COR-L47 (cell line): ENCODE data around the gene CCDC150.
"Not testable (repeated sequence)": the region's sequence is repeated elsewhere in the genome, so short reads cannot be mapped to it uniquely, and the experiment has no call there.

Experiments
- DNase-seq: peaks from one replicate; lab custom pipeline; 2025; lab: John Stamatoyannopoulos, UW

The CCDC150 gene

DNA sequence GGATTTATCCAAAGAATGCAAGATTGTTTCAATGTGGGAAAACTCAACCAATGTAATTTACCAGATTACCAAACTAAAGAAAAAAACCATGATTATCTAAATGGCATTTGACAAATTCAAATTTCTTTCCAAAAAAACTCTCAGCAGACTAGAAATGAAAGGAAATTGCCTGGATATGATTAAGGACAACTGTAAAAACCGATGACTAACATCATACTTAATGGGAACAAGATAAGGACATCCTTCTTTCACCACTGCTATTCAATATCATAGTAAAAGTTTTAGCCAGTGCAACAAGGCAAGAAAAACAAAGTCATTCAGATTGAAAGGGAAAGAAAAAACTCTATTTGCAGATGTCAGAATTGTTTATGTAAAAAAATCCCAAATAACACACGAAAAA is 4.4 kb upstream of the CCDC150 start:
- no peak for DNase-seq

DNA sequence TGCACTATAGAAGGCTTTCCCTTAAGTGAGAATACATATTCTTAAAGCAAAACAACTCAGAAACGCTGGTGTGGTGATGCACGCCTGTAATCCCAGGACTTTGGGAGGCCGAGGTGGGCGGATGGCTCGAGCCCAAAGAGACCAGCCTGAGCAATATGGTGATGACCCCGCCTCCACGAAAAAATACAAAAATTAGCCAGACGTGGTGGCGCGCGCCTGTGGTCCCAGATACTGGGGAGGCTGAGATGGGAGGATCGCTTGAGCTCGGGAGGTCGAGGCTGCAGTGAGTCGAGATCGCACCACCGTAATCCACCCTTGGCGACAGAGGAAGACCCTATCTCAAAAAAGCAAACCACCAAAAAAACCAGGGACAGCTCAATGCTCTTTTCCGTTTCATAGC is 750 bp upstream of the CCDC150 start:
- no peak for DNase-seq

DNA sequence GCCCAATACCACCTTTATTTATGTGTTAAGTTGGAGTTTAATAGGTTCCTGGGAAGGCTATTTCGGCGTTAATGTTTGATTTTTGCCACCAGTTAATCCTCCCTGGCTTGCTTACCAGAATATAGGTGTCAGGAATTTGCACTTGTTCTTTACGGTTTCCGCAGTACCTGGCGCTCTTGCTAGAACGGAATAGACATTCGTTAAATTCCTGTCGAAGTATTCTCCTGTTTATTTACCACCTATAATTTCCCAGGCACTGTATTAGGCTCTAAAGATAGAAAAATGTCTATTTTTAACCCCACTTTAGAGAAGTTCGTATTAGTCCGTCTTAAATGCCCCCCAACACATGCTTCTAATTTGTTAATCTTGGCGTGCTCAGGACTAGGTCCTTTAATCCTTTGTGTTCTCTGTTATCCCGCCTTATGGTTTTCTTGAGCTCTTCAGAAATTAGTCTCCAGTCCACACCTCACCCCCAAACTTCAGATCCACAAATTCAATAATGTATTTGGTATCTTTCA is 575 bp downstream of the CCDC150 start:
- DNase-seq, result no peak

DNA sequence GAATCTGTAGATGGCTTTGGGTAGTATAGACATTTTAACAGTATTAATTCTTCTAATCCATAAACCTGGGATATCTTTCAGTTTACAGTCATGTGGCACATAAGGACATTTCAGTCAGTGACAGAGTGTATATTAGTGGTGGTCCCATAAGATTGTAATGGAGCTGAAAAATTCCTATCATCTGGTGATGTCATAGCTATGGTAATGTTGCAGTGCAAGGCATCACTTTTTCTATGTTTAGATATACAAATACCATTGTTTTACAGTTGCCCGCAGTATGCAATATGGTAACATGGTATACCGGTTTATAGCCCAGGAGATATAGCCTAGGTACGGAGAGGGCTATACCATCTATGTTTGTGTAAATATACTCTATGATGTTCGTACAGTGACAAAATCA is 9.7 kb downstream of the CCDC150 start:
- DNase-seq, result no peak

DNA sequence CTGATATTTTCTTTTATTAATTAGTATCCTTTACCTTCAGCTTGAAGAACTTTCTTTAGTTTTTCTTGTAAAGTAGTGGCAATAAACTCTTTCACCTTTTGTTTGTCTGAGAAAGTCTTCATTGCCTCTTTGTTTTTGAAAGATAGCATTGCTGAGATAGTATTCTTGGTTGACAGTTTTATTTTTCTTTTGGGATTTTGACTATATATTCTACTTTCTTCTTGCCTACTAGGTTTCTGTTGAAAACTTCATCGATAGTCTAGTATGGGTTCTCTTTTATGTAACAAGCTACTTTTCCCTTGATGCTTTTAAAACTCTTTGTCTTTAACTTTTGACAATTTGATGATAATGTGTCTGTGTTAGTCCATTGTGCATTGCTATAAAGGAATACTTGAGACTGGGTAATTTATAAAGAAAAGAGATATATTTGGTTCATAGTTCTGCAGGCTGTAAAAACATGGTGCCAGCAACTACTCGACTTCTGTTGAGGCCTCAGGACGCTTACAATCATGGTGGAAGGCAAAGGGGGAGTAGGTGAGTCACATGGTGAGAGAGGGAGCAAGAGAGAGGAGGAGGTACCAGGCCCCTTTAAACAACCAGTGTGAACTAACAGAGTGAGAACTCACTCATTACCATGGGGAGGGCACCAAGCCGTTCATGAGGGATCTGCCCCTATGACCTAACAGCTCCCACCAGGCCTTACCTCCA is 12.0 kb downstream of the CCDC150 start:
- DNase-seq, result no peak

DNA sequence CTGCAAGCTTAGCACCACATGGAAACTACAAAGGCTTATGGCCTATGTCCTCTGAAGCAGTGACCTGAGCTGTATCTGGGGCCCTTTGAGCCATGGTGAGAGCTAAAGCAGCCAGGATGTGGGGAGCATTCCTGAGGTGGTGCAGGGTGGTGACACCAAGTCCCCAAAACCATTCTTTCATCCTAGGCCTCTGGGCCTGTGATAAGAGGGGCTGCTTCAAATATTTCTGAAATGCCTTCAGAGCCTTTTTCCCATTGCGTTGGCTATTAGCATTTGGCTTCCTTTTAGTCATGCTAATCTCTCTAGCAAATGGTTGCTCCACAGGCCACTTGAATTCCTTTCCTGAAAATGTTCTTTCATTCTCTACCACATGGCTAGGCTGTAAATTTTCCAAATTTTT is 13.4 kb downstream of the CCDC150 start:
- no peak for DNase-seq

DNA sequence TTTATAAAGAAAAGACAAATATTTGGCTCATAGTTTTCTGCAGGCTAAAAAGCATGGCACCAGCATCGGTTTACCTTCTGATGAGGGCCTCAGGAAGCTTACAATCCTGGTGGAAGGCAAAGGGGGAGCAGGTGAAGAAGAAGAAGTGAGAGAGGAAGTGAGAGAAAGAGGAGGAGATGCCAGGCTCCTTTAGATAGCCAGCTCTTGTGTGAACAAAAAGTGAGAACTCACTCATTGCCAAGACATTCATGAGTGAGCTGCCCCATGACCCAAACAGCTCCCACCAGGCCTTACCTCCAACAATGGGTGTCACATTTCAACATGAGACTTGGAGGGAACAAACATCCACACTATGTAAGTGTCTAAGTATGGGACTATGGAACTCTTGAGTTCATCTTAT is 14.3 kb downstream of the CCDC150 start:
- DNase-seq, result no peak

DNA sequence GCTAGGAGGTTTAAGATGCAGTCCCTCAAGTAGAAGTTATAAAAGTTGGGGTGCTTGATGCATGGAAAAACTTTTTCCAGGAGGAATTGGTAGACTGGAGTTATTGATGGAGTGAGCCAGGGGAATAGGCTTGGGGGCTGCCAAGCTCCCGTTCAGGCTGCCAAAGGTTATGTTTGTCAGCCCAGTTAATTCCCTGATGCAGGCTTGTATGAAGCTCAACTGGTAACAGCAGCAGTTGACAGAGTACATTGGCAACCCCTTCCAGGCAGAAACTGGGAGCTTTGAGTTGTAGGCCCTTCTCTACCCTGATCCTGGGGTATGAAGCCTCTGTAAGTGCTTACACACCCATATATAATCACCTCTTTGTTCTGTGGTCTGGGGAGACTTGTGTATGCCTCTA is 16.2 kb downstream of the CCDC150 start:
- no peak for DNase-seq

DNA sequence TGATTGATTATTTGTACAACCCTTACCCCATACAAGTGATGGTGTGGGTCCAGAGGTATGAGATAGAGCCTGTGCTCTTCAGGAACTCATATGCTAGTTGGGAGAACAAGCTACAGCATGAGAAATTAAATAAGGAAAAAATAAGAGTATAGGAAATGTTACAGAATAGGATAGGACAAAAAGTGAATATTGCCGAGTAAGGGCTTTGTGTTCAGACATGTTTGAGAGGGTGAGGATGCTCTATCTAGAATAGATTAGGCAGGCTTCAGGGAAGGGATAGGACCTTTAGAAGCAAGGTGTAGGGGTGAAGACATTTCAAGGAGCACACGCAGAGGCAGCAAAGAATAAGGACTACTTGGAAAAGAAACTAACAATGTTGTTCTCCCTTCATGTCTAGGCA is 17.8 kb downstream of the CCDC150 start:
- DNase-seq, result no peak

DNA sequence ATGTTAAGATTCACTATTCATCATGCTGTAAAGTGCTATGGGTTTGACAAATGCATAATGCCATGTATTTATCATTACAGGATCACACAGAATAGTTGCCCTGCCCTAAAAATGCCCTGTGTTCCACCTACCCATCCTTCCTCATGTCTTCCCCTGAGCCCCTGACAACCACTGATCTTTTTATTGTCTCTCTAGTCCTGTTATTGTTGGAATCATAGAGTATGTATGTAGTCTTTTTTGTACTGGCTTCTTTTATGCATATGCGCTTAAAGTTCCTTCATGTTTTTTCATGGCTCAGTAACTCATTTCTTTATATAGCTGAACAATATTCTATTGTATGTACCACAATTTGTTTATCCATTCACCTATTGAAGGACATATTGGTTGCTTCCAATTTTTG is 20.3 kb downstream of the CCDC150 start:
- DNase-seq, result no peak

DNA sequence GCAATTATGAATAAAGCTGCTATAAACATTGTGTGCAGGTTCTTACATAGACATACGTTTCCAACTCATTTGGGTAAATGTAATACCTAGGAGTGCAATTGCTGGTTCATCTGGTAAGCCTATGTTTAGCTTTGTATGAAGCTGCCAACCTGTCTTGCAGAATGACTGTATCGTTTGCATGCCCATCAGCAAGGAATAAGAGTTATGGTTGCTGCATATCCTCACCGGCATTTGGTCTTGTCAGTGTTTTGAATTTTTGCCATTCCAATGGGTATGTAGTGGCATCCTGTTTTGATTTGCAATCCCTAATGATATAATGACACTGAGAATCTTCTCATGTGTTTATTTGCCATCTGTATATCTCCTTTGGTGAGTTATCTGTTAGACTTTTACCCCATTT is 20.7 kb downstream of the CCDC150 start:
- DNase-seq, result no peak

DNA sequence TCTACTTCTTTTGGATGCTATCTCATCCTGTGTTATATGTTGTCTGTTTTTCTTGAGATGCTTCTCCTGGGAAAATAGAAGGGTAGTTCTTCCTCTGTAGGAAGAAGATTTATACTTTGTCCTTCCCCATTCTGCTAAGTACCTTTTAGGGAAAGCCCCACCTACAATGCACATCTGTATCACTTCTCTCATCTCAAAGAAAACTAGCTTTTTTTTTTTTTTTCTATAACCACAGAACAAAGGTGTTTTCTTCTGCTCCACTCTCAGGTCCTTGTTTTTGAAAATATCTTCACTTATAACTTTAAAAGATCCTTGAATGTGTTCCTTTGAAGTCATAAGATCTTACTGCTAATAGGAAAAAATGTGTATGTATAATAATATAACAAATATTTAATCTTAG is 30.8 kb downstream of the CCDC150 start:
- DNase-seq, result no peak

DNA sequence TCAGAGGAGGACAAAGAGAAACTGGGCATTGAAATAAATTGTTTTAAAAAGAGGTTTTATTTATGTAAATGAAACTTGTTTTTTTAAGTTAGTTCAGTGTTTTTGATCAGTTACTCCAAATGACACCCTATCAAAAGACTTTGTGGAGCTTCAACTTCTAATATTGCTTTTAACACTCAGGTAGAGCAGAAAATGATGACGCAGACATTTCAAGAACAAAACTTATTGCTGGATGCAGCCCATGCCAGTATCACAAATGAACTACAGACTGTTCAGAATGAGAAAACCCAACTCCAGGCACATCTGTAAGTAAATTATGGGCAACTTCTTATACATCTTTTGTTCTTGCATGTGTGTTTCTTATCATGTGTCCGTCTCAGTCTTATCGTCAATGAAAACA is 36.4 kb downstream of the CCDC150 start:
- no peak for DNase-seq

DNA sequence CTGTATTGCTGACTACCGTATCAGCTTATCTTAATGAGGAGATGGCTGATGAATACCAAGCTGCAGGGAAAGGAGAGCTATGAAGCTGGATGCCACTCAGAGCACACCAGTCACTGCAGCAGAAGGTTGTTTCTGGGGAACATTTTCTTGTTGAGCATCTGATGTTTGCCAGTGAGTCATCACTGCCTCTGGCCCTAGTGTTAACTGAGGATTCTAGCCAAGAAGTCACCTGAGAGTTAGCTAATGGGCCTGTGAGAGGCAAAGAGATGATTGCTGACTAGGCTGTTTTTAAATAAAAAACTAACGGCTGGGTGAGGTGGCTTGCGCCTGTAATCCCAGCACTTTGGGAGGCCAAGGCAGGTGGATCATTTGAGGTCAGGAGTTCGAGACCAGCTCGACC is 37.9 kb downstream of the CCDC150 start:
- DNase-seq, result no peak

DNA sequence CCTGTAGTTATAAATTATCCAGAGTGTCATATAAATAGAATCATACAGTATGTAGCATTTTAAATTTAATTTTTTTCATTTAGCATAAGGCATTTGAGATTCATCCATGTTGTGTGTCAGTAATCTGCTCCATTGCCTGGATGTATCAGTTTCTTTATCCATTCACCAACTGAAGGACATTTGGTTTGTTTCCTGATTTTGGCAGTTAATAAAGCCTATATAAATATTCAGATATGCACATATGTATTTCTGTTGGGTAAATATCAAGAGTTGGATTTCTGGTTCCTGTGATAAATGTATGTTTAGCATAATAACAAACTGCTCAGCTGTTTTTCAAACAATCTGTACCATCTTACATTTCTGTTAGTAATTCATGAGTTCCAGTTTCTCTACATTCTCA is 39.9 kb downstream of the CCDC150 start:
- no peak for DNase-seq

DNA sequence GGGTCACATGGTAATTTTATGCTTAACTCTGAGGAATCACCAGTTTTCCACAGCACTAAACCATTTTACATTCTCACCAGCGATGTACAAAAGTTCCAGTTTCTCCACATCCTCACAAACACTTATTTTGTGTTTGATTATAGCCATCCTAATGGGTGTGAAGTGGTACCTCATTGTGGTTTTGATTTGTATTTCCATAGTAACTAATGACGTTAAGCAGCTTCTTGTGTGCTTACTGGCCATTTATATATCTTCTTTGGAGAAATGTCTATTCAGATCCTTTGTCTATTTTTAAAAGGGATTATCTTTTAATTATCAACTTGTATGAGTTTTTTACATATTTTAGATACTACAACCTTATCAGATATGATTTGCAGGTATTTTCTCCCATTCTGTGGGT is 42.0 kb downstream of the CCDC150 start:
- DNase-seq, result no peak

DNA sequence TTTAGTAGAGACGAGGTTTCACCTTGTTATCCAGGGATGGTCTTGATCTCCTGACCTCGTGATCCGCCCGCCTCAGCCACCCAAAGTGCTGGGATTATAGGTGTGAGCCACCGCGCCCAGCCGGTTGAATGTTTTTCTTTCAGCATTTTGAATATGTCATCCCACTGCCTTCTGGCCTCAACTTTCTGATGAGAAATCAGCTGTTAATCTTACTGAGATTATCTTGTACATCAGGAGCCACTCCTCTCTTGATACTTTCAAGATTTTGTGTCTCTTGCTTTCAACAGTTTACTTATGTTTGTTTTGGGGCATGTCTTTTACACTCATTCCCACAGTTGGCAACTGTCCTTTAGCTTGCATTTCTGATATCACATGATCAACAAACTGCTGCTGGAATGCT is 46.3 kb downstream of the CCDC150 start:
- DNase-seq, result no peak

DNA sequence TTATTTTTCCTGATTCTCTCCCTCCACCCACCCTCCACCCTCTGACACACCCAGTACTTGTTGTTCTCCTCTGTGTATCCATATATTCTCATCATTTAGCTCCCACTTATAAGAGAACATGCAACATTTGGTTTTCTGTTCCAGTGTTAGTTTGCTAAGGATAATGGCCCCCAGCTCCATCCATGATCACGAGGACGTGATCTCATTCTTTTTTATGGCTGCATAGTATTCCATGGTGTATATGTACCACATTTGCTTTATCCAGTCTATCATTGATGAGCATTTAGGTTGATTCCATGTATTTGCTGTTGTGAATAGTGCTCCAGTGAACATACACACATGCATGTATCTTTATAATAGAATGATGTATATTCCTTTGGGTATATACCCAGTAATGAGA is 47.2 kb downstream of the CCDC150 start:
- DNase-seq, result not testable (repeated sequence)

DNA sequence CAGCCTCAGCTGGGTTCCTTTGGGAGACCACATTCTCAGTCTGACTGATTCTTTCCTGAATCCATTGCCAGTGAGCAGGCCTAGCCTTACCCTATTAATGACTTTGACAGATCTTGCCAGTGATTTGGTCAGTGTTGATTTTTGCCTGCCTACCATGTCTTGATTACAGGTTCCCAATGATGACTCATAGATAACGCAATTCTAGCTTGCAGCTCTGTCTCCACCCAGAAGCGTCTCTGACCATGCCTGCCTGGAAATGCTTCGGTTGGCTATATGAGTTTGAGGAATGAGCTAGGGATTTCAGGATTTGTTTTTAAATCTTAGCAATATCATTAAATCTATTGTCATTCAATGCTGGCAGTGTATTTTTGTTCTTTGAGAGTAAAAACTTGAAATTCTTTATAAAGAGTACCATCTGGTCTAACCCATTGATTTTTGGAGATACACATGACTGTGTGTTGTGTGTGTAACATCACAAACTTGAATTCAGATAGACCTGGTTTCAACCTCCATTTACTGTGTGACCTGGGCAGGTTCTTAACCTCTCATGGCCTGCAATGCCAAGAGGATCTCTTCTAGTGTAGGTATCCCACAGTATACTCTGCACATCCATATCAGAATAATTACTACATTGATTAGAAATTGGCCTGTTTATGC is 57.0 kb downstream of the CCDC150 start:
- DNase-seq, result no peak

DNA sequence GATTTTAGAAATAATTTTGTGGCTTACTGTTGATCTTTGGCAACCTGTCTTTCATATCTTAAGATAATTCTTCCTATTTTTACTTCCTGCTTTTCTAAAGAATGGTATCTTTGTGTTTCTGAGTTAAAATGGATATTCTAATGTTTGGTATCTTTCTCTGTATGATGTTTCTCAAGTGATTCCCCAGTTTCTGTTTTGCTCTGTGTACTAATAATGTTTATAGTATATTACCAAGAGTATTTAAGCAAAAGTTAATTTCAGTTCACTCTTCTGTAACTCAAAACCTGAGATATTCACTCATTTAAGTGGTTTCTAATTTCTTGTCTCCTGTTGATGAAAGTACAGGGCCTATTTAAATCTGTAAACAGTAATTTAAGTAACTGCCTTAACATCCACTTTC is 58.3 kb downstream of the CCDC150 start:
- no peak for DNase-seq

DNA sequence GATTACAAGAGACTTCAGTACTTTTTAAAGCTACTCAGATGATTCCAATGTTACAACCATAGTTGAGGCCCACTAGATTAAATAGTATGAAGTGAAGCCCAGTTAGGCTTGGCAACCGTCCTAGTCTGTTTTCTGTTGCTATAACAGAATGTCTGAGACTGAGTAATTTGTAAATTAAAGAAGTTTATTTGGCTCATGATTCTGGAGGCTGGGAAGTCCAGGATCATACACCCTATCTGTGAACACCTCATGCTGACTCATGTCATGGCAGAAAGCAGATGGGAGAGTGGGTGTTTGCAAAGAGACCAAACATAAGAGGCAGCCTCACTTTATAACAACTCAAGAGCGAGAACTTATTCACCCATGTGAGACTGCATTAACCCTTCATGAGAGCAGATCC is 63.1 kb downstream of the CCDC150 start:
- no peak for DNase-seq

DNA sequence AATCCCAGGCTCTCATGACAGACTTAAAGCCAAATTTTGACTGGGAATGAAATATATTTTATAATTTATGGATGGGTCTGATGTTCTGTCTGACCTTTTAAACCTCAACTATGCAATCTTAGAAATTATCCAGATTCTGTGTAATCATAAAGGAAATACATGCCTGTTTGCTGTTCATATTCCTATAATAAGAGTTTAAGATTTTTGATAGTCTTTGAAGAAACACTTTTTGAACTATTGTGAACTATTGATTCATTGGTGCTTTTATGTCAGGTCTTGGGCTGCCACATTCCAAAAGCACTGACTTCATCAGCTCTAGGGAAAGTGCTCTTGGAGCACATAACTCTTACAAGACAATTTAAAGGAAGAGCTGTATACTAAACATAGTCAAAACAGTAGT is 64.2 kb downstream of the CCDC150 start:
- DNase-seq, result no peak

DNA sequence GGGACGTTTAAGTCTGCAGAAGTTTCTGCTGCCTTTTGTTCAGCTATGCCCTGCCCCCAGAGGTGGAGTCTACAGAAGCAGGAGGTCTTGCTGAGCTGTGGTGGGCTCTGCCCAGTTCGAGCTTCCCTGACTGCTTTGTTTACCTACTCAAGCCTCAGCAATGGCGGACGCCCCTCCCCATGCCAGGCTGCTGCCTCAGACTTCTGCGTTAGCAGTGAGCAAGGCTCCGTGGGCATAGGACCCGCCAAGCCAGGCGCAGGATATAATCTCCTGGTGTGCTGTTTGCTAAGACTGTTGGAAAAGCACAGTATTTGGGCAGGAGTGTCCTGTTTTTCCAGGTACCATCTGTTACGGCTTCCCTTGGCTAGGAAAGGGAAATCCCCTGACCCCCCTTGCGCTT is 70.5 kb downstream of the CCDC150 start:
- not testable (repeated sequence) for DNase-seq

DNA sequence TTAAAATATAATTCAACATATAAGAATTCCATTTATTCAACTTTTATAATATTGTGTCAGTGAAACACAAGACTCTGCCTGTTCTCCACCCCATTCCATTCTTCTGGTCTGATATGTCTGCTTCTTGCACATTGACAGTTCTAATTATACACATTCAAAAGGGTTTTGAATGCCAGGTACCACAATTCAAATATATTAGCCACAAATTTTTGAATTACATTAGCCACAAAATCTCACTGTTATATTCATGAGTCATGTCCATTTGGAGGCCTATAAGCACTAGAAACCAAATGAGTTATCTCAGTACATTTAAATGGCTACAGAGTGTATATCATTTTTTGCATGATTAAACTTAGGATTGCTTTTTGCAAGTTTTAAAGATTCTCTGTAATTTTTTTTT is 72.1 kb downstream of the CCDC150 start:
- DNase-seq, result no peak
